IPS-NIHi7 (cell line): ENCODE results near the gene PNPLA7.

Experiments
- DNase-seq: peaks from one replicate; pipeline ENCODE4 v3.0.0; 2012; ENCODE audit warnings: mixed read lengths; ENCODE audit errors: extremely low spot score

The PNPLA7 gene

DNA sequence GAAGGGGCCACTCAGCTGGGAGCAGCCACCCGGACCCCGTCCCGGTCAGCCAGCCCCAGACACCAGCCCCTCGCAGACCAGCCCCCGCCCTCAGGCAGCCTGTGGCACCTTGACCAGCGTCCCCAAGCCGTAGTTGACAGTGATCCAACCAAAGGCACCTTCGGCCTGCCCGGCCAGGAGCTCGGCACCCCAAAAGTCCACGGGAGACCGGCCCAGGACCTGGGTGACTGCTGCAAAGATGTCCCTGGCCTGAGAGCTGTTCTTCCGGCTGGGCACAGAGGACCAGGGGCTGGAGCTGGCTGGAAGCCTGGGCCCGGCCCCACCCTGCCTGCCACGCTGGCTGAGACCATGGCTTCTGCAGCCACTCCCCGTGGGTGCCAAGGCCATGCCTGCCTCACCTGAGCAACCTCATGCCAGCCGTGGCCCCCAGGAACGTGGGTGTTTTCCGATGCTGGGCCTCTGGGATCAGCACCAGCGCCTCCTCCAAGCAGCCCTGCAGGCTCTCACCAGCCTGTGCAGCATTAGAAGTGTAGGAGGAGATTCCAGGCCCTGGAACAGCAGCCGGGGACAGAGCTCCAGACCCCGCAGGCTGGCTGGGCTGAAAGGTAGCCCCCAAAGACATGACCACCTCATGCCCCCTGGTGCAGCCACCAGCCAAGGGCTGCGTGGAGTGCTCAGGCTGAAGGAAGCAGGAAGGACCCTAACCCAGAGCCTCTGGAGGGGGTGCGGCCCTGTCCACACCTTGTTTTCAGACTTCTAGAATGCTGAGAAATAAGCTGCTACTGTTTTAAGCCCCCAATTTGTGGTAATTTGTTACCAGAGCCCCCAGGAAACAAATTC is 113.2 kb downstream of the PNPLA7 start:
- DNase-seq = no peak

- DNase-seq = no peak
Measured at GRCh38 chr9:137435980-137436760, 114.0 kb downstream of the PNPLA7 start.

DNA sequence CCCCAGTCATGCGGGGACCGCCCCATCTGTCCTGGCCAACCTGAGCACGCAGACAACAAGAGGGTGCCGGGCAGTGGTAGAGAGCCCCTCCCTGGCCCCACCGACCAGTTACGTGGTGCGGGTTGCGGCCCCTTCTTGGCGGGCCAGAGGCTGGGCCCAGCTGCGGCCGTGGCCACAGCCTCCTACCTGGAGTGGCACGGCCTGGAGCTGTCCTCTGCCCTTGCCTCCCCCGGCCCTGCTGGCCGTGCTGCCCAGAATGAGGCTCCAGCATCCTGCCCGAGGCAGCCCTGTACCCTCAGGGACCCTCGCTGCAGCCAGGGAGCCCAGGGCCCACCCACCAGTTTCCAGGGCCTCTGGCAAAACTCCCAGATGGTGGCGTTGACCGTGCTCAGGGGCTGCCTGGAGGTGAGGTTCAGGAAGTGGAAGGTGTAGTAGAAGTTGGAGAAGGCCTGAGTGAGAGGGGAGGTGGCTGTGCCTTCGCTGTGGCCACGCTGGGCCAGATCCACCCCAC is 114.8 kb downstream of the PNPLA7 start:
- no peak for DNase-seq

GRCh38 chr9:137434498-137435380 is 115.5 kb downstream of the PNPLA7 start:
- no peak for DNase-seq

DNA sequence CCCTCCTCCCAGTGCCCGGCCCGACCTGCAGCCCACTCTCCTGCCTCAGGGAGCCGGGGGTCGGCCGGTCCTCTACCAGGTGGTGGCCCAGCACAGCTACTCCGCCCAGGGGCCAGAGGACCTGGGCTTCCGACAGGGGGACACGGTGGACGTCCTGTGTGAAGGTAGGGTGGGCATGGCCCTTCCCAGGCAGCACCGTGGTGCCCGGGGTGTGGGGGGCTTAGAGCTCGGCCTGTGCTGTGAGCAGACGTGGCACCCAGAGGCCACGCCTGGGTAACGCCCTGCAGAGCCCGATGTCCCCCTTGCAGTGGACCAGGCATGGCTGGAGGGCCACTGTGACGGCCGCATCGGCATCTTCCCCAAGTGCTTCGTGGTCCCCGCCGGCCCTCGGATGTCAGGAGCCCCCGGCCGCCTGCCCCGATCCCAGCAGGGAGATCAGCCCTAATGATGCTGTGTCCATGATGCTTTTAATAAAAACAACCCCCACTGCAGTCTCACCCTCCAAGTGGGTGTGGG is 116.2 kb downstream of the PNPLA7 start:
- DNase-seq = no peak

GRCh38 chr9:137433349-137433915 is 116.8 kb downstream of the PNPLA7 start:
- DNase-seq = no peak

DNA sequence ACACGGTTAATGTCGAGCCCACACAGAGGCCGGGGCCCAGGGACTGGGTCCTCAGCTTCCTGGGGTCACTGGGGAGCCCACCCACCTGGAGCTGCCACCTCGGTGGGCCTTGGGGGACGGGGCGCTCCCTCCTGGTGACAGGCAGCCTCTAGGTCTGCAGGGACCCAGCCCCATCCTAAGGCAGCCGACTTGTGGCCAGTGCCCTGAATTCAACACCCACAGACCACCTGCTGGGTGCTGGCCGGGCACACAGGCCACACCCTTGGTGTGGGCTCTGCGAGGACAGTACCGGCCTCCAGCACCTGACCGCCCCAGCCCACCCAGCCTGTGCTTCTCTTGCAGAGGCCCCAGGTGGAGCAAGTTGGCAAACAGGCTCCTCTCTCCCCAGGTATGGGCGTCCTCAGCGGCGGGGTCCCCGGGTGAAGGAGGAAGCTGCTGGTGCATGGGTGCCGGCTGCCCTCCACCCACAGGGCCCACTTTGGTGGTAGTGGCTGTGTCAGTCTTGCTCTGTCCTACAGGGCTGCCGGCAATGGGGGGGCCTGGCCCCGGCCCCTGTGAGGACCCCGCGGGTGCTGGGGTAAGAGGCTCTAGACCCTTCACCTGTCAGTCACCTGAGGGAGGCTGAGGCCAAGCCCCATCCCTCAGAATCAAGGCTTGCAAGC is 117.4 kb downstream of the PNPLA7 start:
- no peak for DNase-seq

GRCh38 chr9:137431416-137431931 is 118.7 kb downstream of the PNPLA7 start:
- no peak for DNase-seq

DNA sequence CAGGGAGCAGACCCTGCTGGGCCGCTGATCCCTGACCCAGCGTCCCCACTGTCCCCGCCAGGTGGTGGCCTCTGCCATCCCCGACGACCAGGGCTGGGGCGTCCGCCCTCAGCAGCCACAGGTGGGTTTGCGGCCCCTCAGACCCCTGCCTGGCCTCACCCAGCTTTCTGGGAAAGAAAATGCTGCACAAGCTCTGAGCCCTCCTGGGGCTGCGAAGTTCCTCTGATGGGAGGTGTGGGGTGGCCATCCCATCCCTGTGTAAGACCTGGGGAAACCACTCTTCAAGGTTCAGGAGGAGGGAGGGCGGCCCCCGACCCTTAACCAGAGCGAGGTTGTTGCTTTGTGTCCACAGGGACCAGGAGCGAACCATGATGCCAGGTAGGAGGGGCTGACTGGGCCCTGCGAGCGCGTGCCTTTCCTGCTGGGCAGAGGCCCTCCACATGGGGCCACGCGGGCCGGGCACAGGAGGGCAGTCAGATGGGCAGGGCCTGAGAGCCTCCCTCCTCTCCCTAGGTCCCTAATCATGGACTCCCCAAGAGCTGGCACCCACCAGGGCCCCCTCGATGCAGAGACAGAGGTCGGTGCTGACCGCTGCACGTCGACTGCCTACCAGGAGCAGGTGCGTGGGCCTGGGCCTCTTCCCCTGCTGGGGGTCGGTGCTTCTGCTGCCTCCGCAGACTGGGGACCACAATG is 119.3 kb downstream of the PNPLA7 start:
- DNase-seq = no peak

DNA sequence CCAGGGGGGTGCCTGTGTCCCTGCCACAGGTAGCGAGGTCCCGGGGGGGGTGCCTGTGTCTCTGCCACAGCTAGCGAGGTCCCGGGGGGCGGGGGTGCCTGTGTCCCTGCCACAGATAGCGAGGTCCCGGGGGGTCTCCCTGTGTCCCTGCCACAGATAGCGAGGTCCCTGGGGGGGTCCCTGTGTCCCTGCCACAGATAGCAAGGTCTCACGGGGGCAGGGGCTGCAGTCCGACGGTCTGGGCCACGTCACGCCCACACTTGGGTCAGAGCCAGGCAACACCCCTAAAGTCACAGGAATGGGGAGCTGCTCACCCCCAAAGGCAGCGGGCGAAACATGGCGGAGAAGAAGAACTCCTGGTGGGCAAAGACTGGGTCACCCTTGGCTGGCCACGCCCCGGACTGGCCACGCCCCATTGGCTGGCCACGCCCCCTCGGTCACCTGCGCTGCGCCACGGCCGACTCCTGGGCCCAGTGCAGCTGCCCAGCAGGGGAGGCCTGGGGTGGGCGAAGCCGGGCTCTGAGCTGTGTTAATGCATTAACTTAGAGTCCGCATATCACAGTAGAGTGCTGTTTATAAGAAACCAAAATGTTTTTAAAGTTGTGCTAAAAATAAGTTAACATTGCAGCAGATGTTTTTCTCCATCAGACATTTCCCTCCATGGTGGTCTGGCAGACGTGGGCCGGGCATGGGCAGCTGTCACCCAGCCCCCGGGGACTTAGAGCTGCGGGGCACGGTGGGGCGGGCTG is 120.1 kb downstream of the PNPLA7 start:
- DNase-seq = peak; percentile 79

DNA sequence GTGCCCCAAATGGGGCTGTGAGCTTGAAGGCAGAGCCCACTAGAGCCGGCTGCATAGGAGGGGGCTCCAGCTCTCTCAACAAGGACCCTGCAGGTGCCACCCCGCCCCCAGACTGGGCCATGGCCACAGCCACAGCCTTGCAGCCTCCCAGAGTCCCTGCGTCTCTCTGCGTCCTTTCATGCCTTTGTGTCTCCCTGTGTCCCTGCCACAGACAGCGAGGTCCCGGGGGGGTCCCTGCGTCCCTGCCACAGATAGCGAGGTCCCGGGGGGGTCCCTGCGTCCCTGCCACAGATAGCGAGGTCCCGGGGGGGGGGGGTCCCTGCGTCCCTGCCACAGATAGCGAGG is 120.7 kb downstream of the PNPLA7 start:
- DNase-seq = no peak

DNA sequence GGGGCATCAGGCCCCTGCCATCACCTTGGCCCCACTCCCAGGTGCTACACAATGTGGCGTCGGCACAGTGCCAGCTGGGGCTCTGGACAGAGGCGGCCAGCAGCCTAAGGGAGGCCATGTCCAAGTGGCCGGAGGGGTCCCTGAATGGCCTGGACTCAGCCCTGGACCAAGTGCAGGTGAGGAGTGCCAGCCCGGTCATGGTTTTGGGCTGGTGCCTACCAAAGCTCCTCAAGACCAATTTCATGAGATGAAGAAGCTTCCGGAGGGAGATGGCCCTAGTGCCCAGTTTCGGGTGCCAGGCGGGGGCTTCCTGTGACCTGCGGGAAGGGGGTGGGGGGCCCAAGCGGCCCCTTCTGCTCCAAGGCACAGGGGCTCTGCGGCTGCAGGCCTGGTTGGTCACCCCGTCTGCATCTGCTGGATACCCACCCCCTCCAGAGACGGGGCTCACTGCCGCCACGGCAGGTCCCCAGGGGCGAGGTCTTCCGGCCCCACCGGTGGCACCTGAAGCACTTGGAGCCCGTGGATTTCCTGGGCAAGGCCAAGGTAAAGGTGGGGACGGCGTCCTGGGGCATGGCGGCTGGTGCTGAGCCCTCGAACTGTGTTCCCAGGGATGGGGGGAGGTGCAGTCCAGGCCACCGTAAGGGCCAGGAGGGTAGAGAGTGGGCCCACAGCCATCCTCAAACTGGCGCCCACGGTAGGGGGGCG is 121.2 kb downstream of the PNPLA7 start:
- no peak for DNase-seq

GRCh38 chr9:137428311-137428630 is 121.9 kb downstream of the PNPLA7 start:
- DNase-seq = no peak

- DNase-seq = no peak
Measured at GRCh38 chr9:137427454-137428310, 122.5 kb downstream of the PNPLA7 start.

GRCh38 chr9:137426018-137426681 is 124.1 kb downstream of the PNPLA7 start:
- no peak for DNase-seq

DNA sequence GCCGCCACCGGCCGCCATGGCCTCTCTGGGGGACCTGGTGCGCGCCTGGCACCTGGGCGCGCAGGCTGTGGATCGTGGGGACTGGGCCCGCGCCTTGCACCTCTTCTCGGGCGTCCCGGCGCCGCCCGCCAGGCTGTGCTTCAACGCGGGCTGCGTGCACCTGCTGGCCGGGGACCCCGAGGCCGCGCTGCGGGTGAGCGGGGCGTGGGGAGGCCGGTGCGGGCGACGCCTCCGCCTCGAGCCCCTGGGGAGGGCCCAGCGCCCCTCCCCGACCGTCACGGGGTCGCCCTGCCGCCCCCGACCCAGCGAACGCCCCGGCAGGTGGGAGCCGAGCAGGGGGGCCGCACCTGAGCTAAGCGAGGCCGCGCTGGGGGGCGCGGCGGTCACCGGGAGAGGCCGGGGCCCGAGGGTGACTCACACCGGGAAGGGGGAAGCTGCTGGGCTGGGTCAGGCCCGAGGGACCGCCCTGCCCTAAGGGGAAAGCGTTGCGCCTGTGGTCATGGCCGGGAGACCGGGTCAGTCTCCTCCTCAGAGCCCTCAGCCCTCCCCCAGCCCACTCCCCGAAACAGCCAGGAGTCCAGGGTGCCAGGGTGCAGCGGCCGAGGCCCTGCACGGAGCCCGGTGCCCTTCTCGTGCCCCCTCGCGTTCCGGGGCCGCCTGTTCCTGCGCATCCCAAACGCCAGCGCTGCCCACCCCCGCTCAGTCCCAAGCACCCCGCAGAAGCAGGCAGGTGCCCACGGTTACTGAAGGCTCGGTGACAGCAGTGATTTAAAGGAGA is 126.5 kb downstream of the PNPLA7 start:
- no peak for DNase-seq
